Caco-2 (cell line): ENCODE measurements around the gene LMOD2. TPM values are rescaled to one million over a fixed set of nuclear protein-coding genes. Genes with fewer than 3 reads are reported as not detected.

Experiments used
- BruUV-seq: library from RNA; stranded (reverse); fragments of 400-500 nt; replicated peaks from 2 replicates; lab custom pipeline; 2021; lab: Mats Ljungman, UMichigan
- CTCF ChIA-PET: fragments of 300-600 bp; sonication (Branson Sonifier 250); formaldehyde crosslinking; loops from one replicate; lab custom pipeline; 2022; ENCODE audit warnings: antibody characterized with exemption; lab: Charles Lee
- POLR2A ChIA-PET: fragments of 300-600 bp; sonication (Branson Sonifier 250); formaldehyde crosslinking; loops from one replicate; lab custom pipeline; 2022; ENCODE audit warnings: antibody characterized with exemption; lab: Charles Lee
- DNase-seq, 2 experiments: peaks; one replicate each; pipeline versions ENCODE4 v3.0.0 to v3.0.0-alpha.2; 2020 to 2022
- H3K27me3 ChIP-seq: replicated peaks from 2 replicates; pipeline ENCODE4 v1.6.0; 2011; ENCODE audit warnings: low read length; ENCODE audit not compliant: control insufficient read depth, insufficient read depth
- H3K36me3 ChIP-seq: 2 replicates; pipeline ENCODE4 v1.5.1; 2011; ENCODE audit warnings: low read length; ENCODE audit not compliant: control insufficient read depth, insufficient read depth
- H3K4me1 ChIP-seq: fragments of 250-450 bp; sonication (Bioruptor Pico); 2 replicates; pipeline ENCODE4 v1.5.1; 2020; ENCODE audit warnings: mild to moderate bottlenecking
- H3K4me3 ChIP-seq: 2 replicates; pipeline ENCODE4 v1.5.1; 2011; ENCODE audit warnings: low read depth, mild to moderate bottlenecking, control low read depth, low read length
- H3K9me3 ChIP-seq: fragments of 250-450 bp; sonication (Bioruptor Pico); 2 replicates; pipeline ENCODE4 v1.5.1; 2020; ENCODE audit warnings: mild to moderate bottlenecking, moderate library complexity
- H3K27ac Mint-ChIP-seq: one replicate; pipeline ENCODE4 v1.8.0; 2022; ENCODE audit warnings: mixed read lengths; ENCODE audit not compliant: unreplicated experiment
- H3K27me3 Mint-ChIP-seq: one replicate; pipeline ENCODE4 v1.8.0; 2022; ENCODE audit warnings: mixed read lengths; ENCODE audit not compliant: insufficient read depth, unreplicated experiment
- H3K36me3 Mint-ChIP-seq: one replicate; pipeline ENCODE4 v1.8.0; 2022; ENCODE audit warnings: mild to moderate bottlenecking, mixed read lengths; ENCODE audit not compliant: insufficient read depth, unreplicated experiment
- H3K4me1 Mint-ChIP-seq: one replicate; pipeline ENCODE4 v1.8.0; 2022; ENCODE audit warnings: low read depth, mixed read lengths; ENCODE audit not compliant: unreplicated experiment
- H3K4me3 Mint-ChIP-seq: one replicate; pipeline ENCODE4 v1.8.0; 2022; ENCODE audit warnings: mild to moderate bottlenecking, moderate library complexity, mixed read lengths; ENCODE audit not compliant: unreplicated experiment
- H3K9me3 Mint-ChIP-seq: one replicate; pipeline ENCODE4 v1.8.0; 2022; ENCODE audit warnings: mixed read lengths; ENCODE audit not compliant: unreplicated experiment
- intact Hi-C: fragments of 100-400 bp; cut with micrococcal nuclease; formaldehyde crosslinking; loops from one replicate; pipeline ENCODE4 v1.10.0; 2022; ENCODE audit not compliant: unreplicated experiment
- total RNA-seq: library from RNA; stranded (reverse); gene quantifications from 2 replicates; pipeline ENCODE4 v1.2.3, GENCODE V29; 2022
- TF ChIP-seq, protein P1 (sequence below), 2 experiments: fragments of 200-600 bp in 1 of 2; IDR thresholded peaks; 1 replicate in 1 of 2; 2 replicates in 1 of 2; pipeline versions ENCODE4 v1.5.1 to v1.8.0; 2011 to 2022; ENCODE audit warnings: antibody characterized with exemption in 1 of 2, control low read depth in 1 of 2, inconsistent platforms in 1 of 2, low read depth in 1 of 2, low read length in 1 of 2, mild to moderate bottlenecking in 1 of 2, moderate library complexity in 1 of 2; ENCODE audit not compliant: insufficient read depth in 1 of 2, severe bottlenecking in 1 of 2, unreplicated experiment in 1 of 2

Gene LMOD2
- total RNA-seq, 1 experiment from 2014 or later = not detected

DNA sequence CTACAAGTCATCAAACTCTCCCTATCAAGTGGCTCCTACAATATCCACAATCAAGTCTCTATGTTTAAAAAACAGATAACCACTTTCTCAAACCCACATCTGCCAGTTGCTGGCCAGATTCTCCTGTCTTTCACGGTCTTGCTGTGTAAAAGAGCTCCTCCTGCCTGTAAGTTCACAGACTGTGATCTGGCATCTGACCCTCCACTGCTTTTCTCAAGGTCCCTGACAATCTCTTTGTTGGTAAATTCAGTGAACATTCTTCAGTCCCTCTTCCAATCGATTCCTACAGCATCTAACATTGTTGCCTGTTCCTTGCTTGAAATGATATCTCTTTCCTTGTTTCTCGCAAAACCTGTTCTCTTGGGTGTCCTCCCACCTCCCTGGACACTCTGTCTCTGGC, 18.5 kb upstream of the LMOD2 start:
- POLR2A ChIA-PET = interaction anchor here (1.1 kb wide), 1 partner anchor 22 kb away, joined by 4 read pairs; no protein-coding TSS in a partner anchor
- BruUV-seq = no TSS peak
- no peak overlapping the region for H3K27ac Mint-ChIP-seq
- no peak for DNase-seq
- intact Hi-C loops = loop anchor here (5.0 kb wide), 1 partner anchor 110 kb away; the partner anchor contains the start of gene WASL
- Histone ChIP-seq H3K36me3 (no peaks in the 10 kb centered on the region), H3K9me3 (no peaks in the 10 kb centered on the region), H3K4me1 (peaks cover 11% of the 10 kb centered on the region), H3K27me3 (no peaks in the 10 kb centered on the region), H3K4me3 (no peak overlapping the region)
- CTCF ChIA-PET = interaction anchor here (1.3 to 1.6 kb wide), 3 partner anchors 13 to 235 kb away, joined by 4 to 8 read pairs (median 6); no protein-coding TSS in a partner anchor
- H3K4me3 Mint-ChIP-seq = no peak overlapping the region
- TF ChIP-seq, protein P1, sequence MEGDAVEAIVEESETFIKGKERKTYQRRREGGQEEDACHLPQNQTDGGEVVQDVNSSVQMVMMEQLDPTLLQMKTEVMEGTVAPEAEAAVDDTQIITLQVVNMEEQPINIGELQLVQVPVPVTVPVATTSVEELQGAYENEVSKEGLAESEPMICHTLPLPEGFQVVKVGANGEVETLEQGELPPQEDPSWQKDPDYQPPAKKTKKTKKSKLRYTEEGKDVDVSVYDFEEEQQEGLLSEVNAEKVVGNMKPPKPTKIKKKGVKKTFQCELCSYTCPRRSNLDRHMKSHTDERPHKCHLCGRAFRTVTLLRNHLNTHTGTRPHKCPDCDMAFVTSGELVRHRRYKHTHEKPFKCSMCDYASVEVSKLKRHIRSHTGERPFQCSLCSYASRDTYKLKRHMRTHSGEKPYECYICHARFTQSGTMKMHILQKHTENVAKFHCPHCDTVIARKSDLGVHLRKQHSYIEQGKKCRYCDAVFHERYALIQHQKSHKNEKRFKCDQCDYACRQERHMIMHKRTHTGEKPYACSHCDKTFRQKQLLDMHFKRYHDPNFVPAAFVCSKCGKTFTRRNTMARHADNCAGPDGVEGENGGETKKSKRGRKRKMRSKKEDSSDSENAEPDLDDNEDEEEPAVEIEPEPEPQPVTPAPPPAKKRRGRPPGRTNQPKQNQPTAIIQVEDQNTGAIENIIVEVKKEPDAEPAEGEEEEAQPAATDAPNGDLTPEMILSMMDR (IDR thresholded peaks at IDR 0.05; ENCODE audit: insufficient read depth in 1 of 2, low read depth in 1 of 2, low read length in 1 of 2, severe bottlenecking in 1 of 2, unreplicated experiment in 1 of 2) = peak in 1 of 2 experiments; percentile 9
- no peaks in the 10 kb centered on the region for H3K9me3 Mint-ChIP-seq
- no peaks in the 10 kb centered on the region for H3K27me3 Mint-ChIP-seq
- no peaks in the 10 kb centered on the region for H3K36me3 Mint-ChIP-seq
- H3K4me1 Mint-ChIP-seq = peaks cover 22% of the 10 kb centered on the region

DNA sequence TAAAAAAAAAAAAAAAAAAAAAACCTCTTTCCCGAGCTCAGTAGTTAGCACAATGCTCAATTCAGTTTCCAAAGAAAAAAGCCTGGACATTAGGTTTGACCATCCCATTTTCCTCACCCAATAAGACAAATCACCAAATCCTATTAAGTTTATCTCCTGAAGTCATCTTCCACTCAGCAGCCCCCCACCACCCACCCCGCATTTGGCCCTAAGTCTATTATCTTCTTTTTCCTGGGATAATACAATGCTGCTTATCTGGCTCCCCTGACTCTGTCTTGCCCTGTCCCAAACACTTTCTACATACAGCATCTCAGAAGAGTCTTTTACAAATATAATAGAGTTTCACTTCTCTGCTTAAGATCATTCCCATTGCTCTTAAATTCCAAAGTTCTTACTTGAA, 17.8 kb upstream of the LMOD2 start:
- intact Hi-C loops = loop anchor here (5.0 kb wide), 1 partner anchor 109 kb away; the partner anchor contains the start of gene WASL
- peaks cover 19% of the 10 kb centered on the region for H3K4me1 Mint-ChIP-seq
- H3K9me3 Mint-ChIP-seq = no peaks in the 10 kb centered on the region
- no peak overlapping the region for H3K27ac Mint-ChIP-seq
- no peaks in the 10 kb centered on the region for H3K36me3 Mint-ChIP-seq
- POLR2A ChIA-PET = no interaction called here
- no TSS peak for BruUV-seq
- Histone ChIP-seq H3K9me3 (no peaks in the 10 kb centered on the region), H3K36me3 (no peaks in the 10 kb centered on the region), H3K4me3 (no peak overlapping the region), H3K4me1 (peaks cover 11% of the 10 kb centered on the region), H3K27me3 (no peaks in the 10 kb centered on the region)
- TF ChIP-seq, protein P1 (IDR thresholded peaks at IDR 0.05; ENCODE audit: insufficient read depth in 1 of 2, low read depth in 1 of 2, low read length in 1 of 2, severe bottlenecking in 1 of 2, unreplicated experiment in 1 of 2) = no peak
- CTCF ChIA-PET = interaction anchor here (1.3 to 1.6 kb wide), 3 partner anchors 13 to 234 kb away, joined by 4 to 8 read pairs (median 6); no protein-coding TSS in a partner anchor
- no peaks in the 10 kb centered on the region for H3K27me3 Mint-ChIP-seq
- no peak overlapping the region for H3K4me3 Mint-ChIP-seq
- no peak for DNase-seq

DNA sequence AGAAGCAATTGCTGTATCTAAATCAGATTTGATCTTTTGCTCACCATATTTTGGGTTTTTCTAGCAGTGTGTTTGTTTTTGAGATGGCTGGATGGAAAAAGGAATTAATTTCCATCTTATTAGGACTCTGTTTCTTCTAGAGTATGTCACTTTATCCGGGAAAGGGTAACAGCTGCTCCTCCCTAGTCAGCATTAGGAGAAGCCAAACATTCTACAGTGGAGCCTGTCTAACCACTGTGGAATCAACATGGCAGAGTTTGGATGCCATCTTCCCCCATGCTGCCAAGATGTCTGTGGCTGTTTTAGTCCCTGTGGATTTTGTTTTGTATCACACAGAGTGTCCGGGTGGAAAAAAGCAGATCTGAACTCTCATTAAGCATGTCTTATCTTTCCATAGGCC, 16.0 kb upstream of the LMOD2 start:
- intact Hi-C loops = loop anchor here (5.0 kb wide), 1 partner anchor 108 kb away; the partner anchor contains the start of gene WASL
- Mint-ChIP-seq H3K27me3 (no peaks in the 10 kb centered on the region), H3K27ac (no peak overlapping the region), H3K9me3 (no peaks in the 10 kb centered on the region), H3K36me3 (no peaks in the 10 kb centered on the region), H3K4me1 (peaks cover 21% of the 10 kb centered on the region), H3K4me3 (no peak overlapping the region)
- Histone ChIP-seq H3K4me1 (peaks cover 23% of the 10 kb centered on the region), H3K9me3 (no peaks in the 10 kb centered on the region), H3K27me3 (no peaks in the 10 kb centered on the region), H3K36me3 (no peaks in the 10 kb centered on the region), H3K4me3 (no peak overlapping the region)
- DNase-seq = no peak
- ChIA-PET POLR2A (no interaction called here), CTCF (no interaction called here)
- no TSS peak for BruUV-seq
- TF ChIP-seq, protein P1 (IDR thresholded peaks at IDR 0.05; ENCODE audit: insufficient read depth in 1 of 2, low read depth in 1 of 2, low read length in 1 of 2, severe bottlenecking in 1 of 2, unreplicated experiment in 1 of 2) = no peak
